HFFc6 (cell line): ENCODE results near the gene ANKRD53. TPM values are rescaled to one million over a fixed set of nuclear protein-coding genes. Genes with fewer than 3 reads are reported as not detected.

Experiments used
- DNase-seq: peaks from one replicate; pipeline ENCODE4 v3.0.0-alpha.2; 2018
- H3K27ac Mint-ChIP-seq: 2 replicates; pipeline ENCODE4 v1.8.0; 2020; ENCODE audit warnings: mild to moderate bottlenecking, mixed read lengths
- H3K27me3 Mint-ChIP-seq: 2 replicates; pipeline ENCODE4 v1.8.0; 2021; ENCODE audit warnings: mild to moderate bottlenecking, moderate library complexity, mixed read lengths; ENCODE audit not compliant: insufficient read depth
- H3K36me3 Mint-ChIP-seq: 2 replicates; pipeline ENCODE4 v1.8.0; 2021; ENCODE audit warnings: low read depth, mixed read lengths
- H3K4me1 Mint-ChIP-seq: 2 replicates; pipeline ENCODE4 v1.8.0; 2020; ENCODE audit warnings: low read depth, mixed read lengths
- H3K4me3 Mint-ChIP-seq: 2 replicates; pipeline ENCODE4 v1.8.0; 2020; ENCODE audit warnings: mild to moderate bottlenecking, moderate library complexity, mixed read lengths
- H3K9me3 Mint-ChIP-seq: 2 replicates; pipeline ENCODE4 v1.8.0; 2020; ENCODE audit warnings: mild to moderate bottlenecking, mixed read lengths
- total RNA-seq, 6 experiments: library from RNA; stranded (reverse); fragmentation: NEBNext Ultra II Directional; extraction: Animal tissue kit (Norgen Biotek cat#: 25700); gene quantifications; 2 replicates in 1 of 6; 3 replicates in 5 of 6; pipeline ENCODE4 v1.2.3, GENCODE V29; 2021
- TF ChIP-seq, protein P1 (sequence below): fragments of 200-600 bp; sonication (generic); IDR thresholded peaks from 2 replicates; pipeline ENCODE4 v1.5.0; 2021; ENCODE audit warnings: antibody characterized with exemption, mild to moderate bottlenecking

The ANKRD53 gene
- total RNA-seq, 6 experiments from 2014 or later, result 0.64 to 1.1 (median 0.85) TPM

DNA sequence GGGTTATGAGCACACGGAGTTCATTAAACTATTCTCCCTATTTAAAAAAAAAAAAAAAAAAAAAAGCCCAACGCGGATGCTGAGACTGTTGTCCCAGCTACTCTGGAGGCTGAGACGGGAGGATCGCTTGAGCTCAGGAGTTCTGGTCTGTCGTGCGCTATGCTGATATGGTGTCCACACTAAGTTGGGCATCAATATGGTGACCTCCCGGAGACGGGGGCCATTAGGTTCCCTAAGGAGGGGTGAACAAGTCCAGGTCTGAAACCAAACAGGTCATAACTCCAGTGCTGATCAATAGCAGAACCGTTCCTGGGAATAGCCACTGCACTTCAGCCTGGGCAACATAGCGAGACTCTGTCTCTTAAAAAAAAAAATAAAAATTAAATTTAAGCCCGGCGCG lies 12.9 kb upstream of the ANKRD53 start:
- no peaks in the 10 kb centered on the region for H3K9me3 Mint-ChIP-seq
- peaks cover 41% of the 10 kb centered on the region for H3K27me3 Mint-ChIP-seq
- H3K4me3 Mint-ChIP-seq, result peak overlapping the region; percentile 88
- H3K4me1 Mint-ChIP-seq, result peaks cover 8% of the 10 kb centered on the region
- H3K36me3 Mint-ChIP-seq, result no peaks in the 10 kb centered on the region
- no peak overlapping the region for H3K27ac Mint-ChIP-seq
- TF ChIP-seq, protein P1, sequence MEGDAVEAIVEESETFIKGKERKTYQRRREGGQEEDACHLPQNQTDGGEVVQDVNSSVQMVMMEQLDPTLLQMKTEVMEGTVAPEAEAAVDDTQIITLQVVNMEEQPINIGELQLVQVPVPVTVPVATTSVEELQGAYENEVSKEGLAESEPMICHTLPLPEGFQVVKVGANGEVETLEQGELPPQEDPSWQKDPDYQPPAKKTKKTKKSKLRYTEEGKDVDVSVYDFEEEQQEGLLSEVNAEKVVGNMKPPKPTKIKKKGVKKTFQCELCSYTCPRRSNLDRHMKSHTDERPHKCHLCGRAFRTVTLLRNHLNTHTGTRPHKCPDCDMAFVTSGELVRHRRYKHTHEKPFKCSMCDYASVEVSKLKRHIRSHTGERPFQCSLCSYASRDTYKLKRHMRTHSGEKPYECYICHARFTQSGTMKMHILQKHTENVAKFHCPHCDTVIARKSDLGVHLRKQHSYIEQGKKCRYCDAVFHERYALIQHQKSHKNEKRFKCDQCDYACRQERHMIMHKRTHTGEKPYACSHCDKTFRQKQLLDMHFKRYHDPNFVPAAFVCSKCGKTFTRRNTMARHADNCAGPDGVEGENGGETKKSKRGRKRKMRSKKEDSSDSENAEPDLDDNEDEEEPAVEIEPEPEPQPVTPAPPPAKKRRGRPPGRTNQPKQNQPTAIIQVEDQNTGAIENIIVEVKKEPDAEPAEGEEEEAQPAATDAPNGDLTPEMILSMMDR, result no peak
- DNase-seq, result no peak

DNA sequence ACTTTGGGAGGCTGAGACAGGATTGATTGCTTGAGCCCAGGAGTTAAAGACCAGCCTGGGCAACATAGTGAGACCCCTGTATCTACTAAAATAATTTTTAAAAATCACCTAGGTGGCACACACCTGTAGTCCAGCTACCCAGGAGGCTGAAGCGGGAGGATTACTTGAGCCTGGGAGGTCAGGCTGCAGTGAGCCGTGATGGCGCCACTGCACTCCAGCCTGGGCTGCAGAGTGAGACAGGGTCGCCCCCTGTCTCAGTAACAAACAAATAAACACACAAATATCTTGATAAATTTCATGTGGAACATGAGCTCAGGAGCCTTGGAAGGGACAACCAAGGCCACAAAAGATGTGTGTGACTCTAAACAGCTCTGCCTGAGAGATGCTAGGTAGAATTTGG lies 11.7 kb upstream of the ANKRD53 start:
- no peak overlapping the region for H3K27ac Mint-ChIP-seq
- TF ChIP-seq, protein P1, result no peak
- H3K9me3 Mint-ChIP-seq, result no peaks in the 10 kb centered on the region
- no peak for DNase-seq
- H3K4me1 Mint-ChIP-seq, result peaks cover 8% of the 10 kb centered on the region
- peaks cover 40% of the 10 kb centered on the region for H3K27me3 Mint-ChIP-seq
- no peak overlapping the region for H3K4me3 Mint-ChIP-seq
- H3K36me3 Mint-ChIP-seq, result no peaks in the 10 kb centered on the region

DNA sequence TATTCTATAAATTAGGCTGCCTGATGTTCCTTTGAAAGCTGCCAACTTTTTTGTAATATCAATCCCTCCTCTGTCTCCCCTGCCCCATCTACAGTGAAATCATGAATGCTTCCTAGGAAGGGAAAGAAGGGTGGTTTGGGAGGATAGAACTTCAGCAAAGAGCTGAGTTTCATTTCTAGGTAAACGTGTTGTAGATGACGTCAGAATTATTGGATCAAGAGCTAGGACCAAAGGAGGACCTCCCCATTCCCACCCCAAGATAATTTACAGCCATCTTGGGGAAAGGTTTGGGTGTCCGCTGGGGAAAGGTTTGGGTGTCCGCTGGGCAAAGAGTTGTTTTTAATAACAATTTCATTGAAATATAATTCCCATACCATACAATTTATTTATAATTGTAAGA lies 11.2 kb upstream of the ANKRD53 start:
- Mint-ChIP-seq H3K4me3 (no peak overlapping the region), H3K27me3 (peaks cover 37% of the 10 kb centered on the region), H3K36me3 (no peaks in the 10 kb centered on the region), H3K9me3 (no peaks in the 10 kb centered on the region), H3K27ac (no peak overlapping the region), H3K4me1 (peaks cover 8% of the 10 kb centered on the region)
- TF ChIP-seq, protein P1, result no peak
- DNase-seq, result no peak

DNA sequence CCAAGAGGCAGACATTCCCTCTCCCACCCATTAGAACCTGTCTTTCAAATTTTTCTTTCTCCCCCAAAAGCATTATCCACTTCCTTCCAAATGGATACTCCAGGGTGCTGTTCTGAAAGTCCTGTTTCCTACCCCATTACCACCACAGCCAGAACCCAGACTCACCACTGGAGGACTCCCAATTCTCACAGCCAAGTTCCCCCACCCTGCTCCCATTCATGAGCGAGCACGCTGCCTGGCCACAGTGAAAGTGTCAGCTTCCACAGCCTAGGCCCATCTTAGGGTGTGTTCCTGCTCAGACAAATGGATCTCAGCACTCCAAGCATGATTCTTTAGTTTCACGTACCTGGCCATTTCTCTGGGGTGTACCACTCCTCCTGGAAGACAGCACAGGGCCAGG lies 3.8 kb upstream of the ANKRD53 start:
- no peak for DNase-seq
- H3K27me3 Mint-ChIP-seq, result peaks cover 18% of the 10 kb centered on the region
- no peaks in the 10 kb centered on the region for H3K36me3 Mint-ChIP-seq
- no peaks in the 10 kb centered on the region for H3K9me3 Mint-ChIP-seq
- TF ChIP-seq, protein P1, result no peak
- H3K4me1 Mint-ChIP-seq, result peaks cover 22% of the 10 kb centered on the region
- no peak overlapping the region for H3K4me3 Mint-ChIP-seq
- H3K27ac Mint-ChIP-seq, result no peak overlapping the region

DNA sequence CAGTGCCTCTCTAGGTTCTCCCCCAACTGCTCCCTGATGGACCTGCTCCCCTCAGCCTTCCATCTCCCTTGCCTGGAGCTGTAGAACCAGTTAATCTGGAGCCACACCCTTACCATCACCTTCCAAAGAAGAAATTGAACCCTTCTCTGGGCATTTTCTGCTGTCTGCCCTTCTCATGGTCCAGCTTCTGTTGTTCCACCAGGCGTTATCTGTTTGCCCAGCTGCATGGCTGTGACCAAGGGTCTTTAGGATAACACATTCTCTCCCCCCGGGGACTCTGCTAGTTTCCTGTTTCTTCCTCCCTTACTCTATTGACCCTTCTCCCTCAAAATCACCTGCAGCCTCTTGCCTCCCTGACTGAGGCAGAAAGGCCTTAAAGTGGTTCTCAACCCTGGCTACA lies 3.2 kb upstream of the ANKRD53 start:
- Mint-ChIP-seq H3K36me3 (no peaks in the 10 kb centered on the region), H3K27me3 (peaks cover 15% of the 10 kb centered on the region), H3K9me3 (no peaks in the 10 kb centered on the region), H3K4me3 (no peak overlapping the region), H3K4me1 (peaks cover 22% of the 10 kb centered on the region), H3K27ac (no peak overlapping the region)
- no peak for DNase-seq
- TF ChIP-seq, protein P1, result no peak

DNA sequence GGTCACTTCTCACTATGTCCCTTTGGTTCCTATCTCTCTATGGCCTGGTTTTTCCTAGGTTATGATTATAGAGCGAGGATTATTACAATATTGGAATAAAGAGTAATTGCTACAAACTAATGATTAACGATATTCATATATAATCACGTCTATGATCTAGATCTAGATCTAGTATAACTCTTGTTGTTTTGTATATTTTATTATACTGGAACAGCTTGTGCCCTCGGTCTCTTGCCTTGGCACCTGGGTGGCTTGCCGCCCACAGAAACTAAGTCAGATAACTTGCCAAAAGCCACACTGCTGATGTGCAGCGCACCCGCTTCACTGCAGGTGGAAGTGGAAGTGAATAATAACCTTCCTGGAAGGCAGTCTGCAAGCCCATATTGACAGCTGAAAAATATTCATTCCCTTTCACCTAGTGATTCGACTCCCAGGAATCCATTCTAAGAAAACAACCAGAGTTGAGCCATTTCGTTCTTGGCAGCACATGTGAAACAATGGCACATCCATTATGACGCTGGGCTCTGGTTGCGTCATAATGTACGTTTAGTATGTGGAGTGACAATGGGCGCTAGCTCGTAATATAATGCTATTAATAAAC lies 725 bp upstream of the ANKRD53 start:
- H3K36me3 Mint-ChIP-seq, result no peaks in the 10 kb centered on the region
- peaks cover 22% of the 10 kb centered on the region for H3K4me1 Mint-ChIP-seq
- TF ChIP-seq, protein P1, result peak; percentile 58
- peak overlapping the region; percentile 98 for H3K27ac Mint-ChIP-seq
- H3K4me3 Mint-ChIP-seq, result peak overlapping the region; percentile 90
- H3K27me3 Mint-ChIP-seq, result peaks cover 6% of the 10 kb centered on the region
- no peaks in the 10 kb centered on the region for H3K9me3 Mint-ChIP-seq
- peak; percentile 95 for DNase-seq
